Fibroblast of lung (primary cell): ENCODE results near the gene CIART. TPM values are rescaled to one million over a fixed set of nuclear protein-coding genes. Genes with fewer than 3 reads are reported as not detected.
A peak's percentile ranks its signal among the peaks of the same experiment; 100 is the strongest.

Experiments used
- DNase-seq, 2 donors: peaks; one replicate each; pipeline versions ENCODE4 v3.0.0 to v3.0.0-alpha.2; 2010; ENCODE audit warnings: low read depth in 2 of 2
- H2AFZ ChIP-seq: 2 replicates; pipeline ENCODE4 v1.5.1; 2012; ENCODE audit warnings: low read length, control low read depth, inconsistent platforms
- H3K27ac ChIP-seq: 2 replicates; pipeline ENCODE4 v1.5.1; 2011; ENCODE audit warnings: low read length, control low read depth; ENCODE audit not compliant: insufficient read depth
- H3K27me3 ChIP-seq: 2 replicates; pipeline ENCODE4 v1.5.1; 2011; ENCODE audit warnings: mild to moderate bottlenecking, low read length; ENCODE audit not compliant: control insufficient read depth, insufficient read depth
- H3K36me3 ChIP-seq: 2 replicates; pipeline ENCODE4 v1.5.1; 2011; ENCODE audit warnings: low read length; ENCODE audit not compliant: control insufficient read depth, insufficient read depth
- H3K4me1 ChIP-seq: 2 replicates; pipeline ENCODE4 v1.5.1; 2011; ENCODE audit warnings: low read length; ENCODE audit not compliant: control insufficient read depth, insufficient read depth; ENCODE audit errors: extremely low read depth
- H3K4me2 ChIP-seq: 2 replicates; pipeline ENCODE4 v1.5.1; 2011; ENCODE audit warnings: low read length, control low read depth; ENCODE audit not compliant: insufficient read depth; ENCODE audit errors: extremely low read depth
- H3K4me3 ChIP-seq, 4 experiments: fragments of 200-600 bp in 1 of 4; sonication (generic) in 1 of 4; replicated peaks in 1 of 4; 2 replicates each; pipeline ENCODE4 v1.5.1; 2011 to 2016; ENCODE audit warnings: low read length in 4 of 4, low read depth in 3 of 4, mild to moderate bottlenecking in 3 of 4, control low read depth in 2 of 4, inconsistent platforms in 1 of 4, mixed read lengths in 1 of 4; ENCODE audit not compliant: insufficient read depth in 1 of 4; ENCODE audit errors: control extremely low read depth in 1 of 4
- H3K79me2 ChIP-seq: 2 replicates; pipeline ENCODE4 v1.5.1; 2012; ENCODE audit warnings: mild to moderate bottlenecking, low read length, inconsistent platforms; ENCODE audit not compliant: control insufficient read depth, insufficient read depth
- H3K9ac ChIP-seq: 2 replicates; pipeline ENCODE4 v1.5.1; 2011; ENCODE audit warnings: mild to moderate bottlenecking, low read length, control low read depth; ENCODE audit not compliant: insufficient read depth
- H3K9me3 ChIP-seq: 2 replicates; pipeline ENCODE4 v1.5.1; 2012; ENCODE audit warnings: low read depth, low read length; ENCODE audit not compliant: control insufficient read depth, insufficient read depth
- H4K20me1 ChIP-seq: 2 replicates; pipeline ENCODE4 v1.5.1; 2011; ENCODE audit warnings: low read length; ENCODE audit not compliant: control insufficient read depth, insufficient read depth; ENCODE audit errors: extremely low read depth
- CTCF ChIP-seq, 2 donors: IDR thresholded peaks in 1 of 2; conservative IDR thresholded peaks in 1 of 2; 1 replicate in 1 of 2; 2 replicates in 1 of 2; pipeline ENCODE4 v1.5.1; 2011 to 2012; ENCODE audit warnings: low read length in 2 of 2, control low read depth in 1 of 2, inconsistent platforms in 1 of 2, low read depth in 1 of 2, mild to moderate bottlenecking in 1 of 2
- EZH2 ChIP-seq: IDR thresholded peaks from 2 replicates; pipeline ENCODE4 v1.5.1; 2012; ENCODE audit warnings: low read length, control low read depth, mild to moderate bottlenecking; ENCODE audit errors: missing control alignments
- polyA plus RNA-seq, 2 donors: library from polyadenylated mRNA; depleted of rRNA in 1 of 2; stranded (reverse) in 1 of 2; unstranded in 1 of 2; fragments of >200 nt; gene quantifications; 2 replicates each; pipeline ENCODE4 v1.2.1, GENCODE V29; 2011 to 2012; ENCODE audit warnings: missing spikeins in 1 of 2
- total RNA-seq: library from RNA; depleted of rRNA; stranded (reverse); fragments of >200 nt; gene quantifications from 2 replicates; pipeline ENCODE4 v1.2.1, GENCODE V29; 2014

CIART gene
- total and polyA plus RNA-seq, 2 donors (not counting 1 experiment from before 2014, with no cell fraction given): 10.4 to 15.3 TPM

DNA sequence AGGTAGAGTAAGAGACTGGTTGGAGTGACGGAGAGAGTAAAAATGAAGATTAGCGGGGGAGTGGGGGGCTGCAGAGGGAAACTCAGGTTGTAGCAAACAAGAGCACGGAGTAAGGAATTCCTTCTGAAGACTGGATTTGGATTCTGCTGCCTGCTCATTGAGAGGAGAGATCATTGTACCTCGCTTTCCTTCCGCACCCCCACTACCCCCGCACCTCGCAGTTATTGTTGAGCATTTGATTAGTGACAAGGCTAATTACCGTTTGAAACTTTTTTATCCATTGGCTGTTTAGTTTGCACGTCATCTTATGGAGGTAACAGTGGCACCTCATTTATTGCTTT, 39.4 kb downstream of the CIART start:
- peaks cover 2% of the 10 kb centered on the region for H3K4me1 ChIP-seq
- H3K4me2 ChIP-seq: peak overlapping the region; percentile 69
- H3K9me3 ChIP-seq: no peaks in the 10 kb centered on the region
- peak overlapping the region; percentile 54 for H3K9ac ChIP-seq
- DNase-seq: peak in 1 of 2 donors; percentile 3
- peak overlapping the region; percentile 64 to 98 (median 80) for H3K4me3 ChIP-seq
- H3K27me3 ChIP-seq: no peaks in the 10 kb centered on the region
- H2AFZ ChIP-seq: peak overlapping the region; percentile 42
- peaks cover 4% of the 10 kb centered on the region for H3K36me3 ChIP-seq
- H4K20me1 ChIP-seq: no peaks in the 10 kb centered on the region
- peak overlapping the region; percentile 67 for H3K27ac ChIP-seq
- TF ChIP-seq EZH2: no peak
- H3K79me2 ChIP-seq: peaks cover 27% of the 10 kb centered on the region

DNA sequence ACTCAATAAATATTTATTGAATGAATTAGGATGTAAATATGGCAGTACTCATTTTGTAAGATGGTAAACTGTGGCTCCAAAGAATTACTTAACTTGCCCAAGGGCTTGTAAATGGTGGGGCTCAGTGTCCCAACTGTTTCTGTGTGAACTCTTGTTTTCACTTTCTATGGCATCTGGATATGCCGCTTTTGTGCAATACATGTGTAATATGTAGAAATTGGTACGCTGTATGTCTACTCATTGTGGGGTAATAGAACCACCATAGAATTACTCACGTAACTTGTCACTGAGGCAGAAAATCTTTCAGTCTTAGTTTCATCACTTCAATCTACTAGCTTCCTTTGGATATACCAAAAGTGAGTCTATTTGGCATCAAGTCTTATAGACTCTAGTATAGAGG, 40.0 kb downstream of the CIART start:
- DNase-seq: peak in 1 of 2 donors; percentile 27
- H3K79me2 ChIP-seq: peaks cover 27% of the 10 kb centered on the region
- H3K9ac ChIP-seq: no peak overlapping the region

DNA sequence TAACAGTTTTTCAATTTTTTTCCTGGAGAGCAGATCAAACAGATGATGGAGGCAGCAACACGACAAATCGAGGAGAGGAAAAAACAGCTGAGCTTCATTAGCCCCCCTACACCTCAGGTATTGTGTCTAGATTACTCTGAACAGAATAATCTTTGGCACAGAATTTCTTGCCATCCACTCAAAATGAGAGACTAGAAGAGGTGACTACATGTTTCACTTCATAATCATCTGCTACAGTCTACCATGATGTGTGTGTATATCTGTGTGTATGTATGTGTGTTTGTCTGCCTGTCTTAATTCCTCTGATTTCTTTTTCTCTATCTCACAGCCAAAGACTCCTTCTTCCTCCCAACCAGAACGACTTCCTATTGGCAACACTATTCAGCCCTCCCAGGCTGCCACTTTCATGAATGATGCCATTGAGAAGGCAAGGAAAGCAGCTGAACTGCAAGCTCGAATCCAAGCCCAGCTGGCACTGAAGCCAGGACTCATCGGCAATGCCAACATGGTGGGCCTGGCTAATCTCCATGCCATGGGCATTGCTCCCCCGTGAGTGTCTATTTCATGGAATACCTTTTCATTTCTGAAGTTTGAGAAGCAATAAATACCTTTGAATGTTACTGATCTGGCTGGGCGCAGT, 50.4 kb downstream of the CIART start:
- H3K9me3 ChIP-seq: no peaks in the 10 kb centered on the region
- H3K36me3 ChIP-seq: peaks cover 13% of the 10 kb centered on the region
- no peak overlapping the region for H3K4me2 ChIP-seq
- no peaks in the 10 kb centered on the region for H3K4me1 ChIP-seq
- H3K27ac ChIP-seq: no peak overlapping the region
- H3K27me3 ChIP-seq: no peaks in the 10 kb centered on the region
- H2AFZ ChIP-seq: no peak overlapping the region
- H3K9ac ChIP-seq: no peak overlapping the region
- TF ChIP-seq CTCF (conservative IDR thresholded peaks at IDR 0.05 in 1 of 2, IDR thresholded peaks at IDR 0.05 in 1 of 2; ENCODE audit: low read depth in 1 of 2, low read length in 2 of 2) (no peak), EZH2 (no peak)
- DNase-seq: no peak
- no peaks in the 10 kb centered on the region for H3K79me2 ChIP-seq
- H3K4me3 ChIP-seq: no peak overlapping the region
- no peaks in the 10 kb centered on the region for H4K20me1 ChIP-seq

More for the DNA sequence above, 40.0 kb downstream of the CIART start:
- H4K20me1 ChIP-seq: no peaks in the 10 kb centered on the region
- H3K4me3 ChIP-seq: peak overlapping the region; percentile 64 to 98 (median 80)
- H3K36me3 ChIP-seq: peaks cover 4% of the 10 kb centered on the region
- H3K4me1 ChIP-seq: peaks cover 2% of the 10 kb centered on the region
- no peak overlapping the region for H2AFZ ChIP-seq
- peak overlapping the region; percentile 69 for H3K4me2 ChIP-seq
- no peaks in the 10 kb centered on the region for H3K27me3 ChIP-seq
- TF ChIP-seq EZH2 (no peak), CTCF (conservative IDR thresholded peaks at IDR 0.05 in 1 of 2, IDR thresholded peaks at IDR 0.05 in 1 of 2; ENCODE audit: low read depth in 1 of 2, low read length in 2 of 2) (no peak)
- H3K9me3 ChIP-seq: no peaks in the 10 kb centered on the region
- peak overlapping the region; percentile 8 for H3K27ac ChIP-seq

Other genes starting within 250 kb of the CIART start
- 30.6 and 42.6 TPM in 2 replicates for gene VPS45, start 214.8 kb upstream of the CIART start, total RNA-seq
- gene VPS45, start 214.8 kb upstream of the CIART start, polyA plus RNA-seq: 43.2 and 50.0 TPM in 2 replicates
- 55.0 and 65.6 TPM in 2 replicates for gene PLEKHO1, start 132.6 kb upstream of the CIART start, total RNA-seq
- gene PLEKHO1, start 132.6 kb upstream of the CIART start, polyA plus RNA-seq: 35.1 and 48.3 TPM in 2 replicates
- gene ANP32E, start 46.4 kb upstream of the CIART start, total RNA-seq: 17.5 and 24.6 TPM in 2 replicates
- gene ANP32E, start 46.4 kb upstream of the CIART start, polyA plus RNA-seq: 22.4 and 29.2 TPM in 2 replicates
- not detected in 2 replicates for gene CA14, start 24.8 kb upstream of the CIART start, total RNA-seq
- gene CA14, start 24.8 kb upstream of the CIART start, polyA plus RNA-seq: 0.08 TPM in 1 of 2 replicates, not detected in the other
- gene APH1A, start 13.5 kb upstream of the CIART start, total RNA-seq: 81.4 and 84.7 TPM in 2 replicates
- 125 and 136 TPM in 2 replicates for gene APH1A, start 13.5 kb upstream of the CIART start, polyA plus RNA-seq
- gene C1orf54, start 9.8 kb upstream of the CIART start, total RNA-seq: 32.0 and 36.5 TPM in 2 replicates
- 16.3 and 42.8 TPM in 2 replicates for gene C1orf54, start 9.8 kb upstream of the CIART start, polyA plus RNA-seq
- 53.7 and 54.7 TPM in 2 replicates for gene MRPS21, start 11.3 kb downstream of the CIART start, total RNA-seq
- gene MRPS21, start 11.3 kb downstream of the CIART start, polyA plus RNA-seq: 74.1 and 82.2 TPM in 2 replicates
- 32.6 and 37.0 TPM in 2 replicates for gene PRPF3, start 39.0 kb downstream of the CIART start, total RNA-seq
- 25.6 and 28.8 TPM in 2 replicates for gene PRPF3, start 39.0 kb downstream of the CIART start, polyA plus RNA-seq
- gene RPRD2, start 81.6 kb downstream of the CIART start, total RNA-seq: 6.7 and 12.1 TPM in 2 replicates
- gene RPRD2, start 81.6 kb downstream of the CIART start, polyA plus RNA-seq: 13.4 and 16.7 TPM in 2 replicates
- 17.3 and 27.7 TPM in 2 replicates for gene TARS2, start 204.9 kb downstream of the CIART start, total RNA-seq
- 7.4 and 13.3 TPM in 2 replicates for gene TARS2, start 204.9 kb downstream of the CIART start, polyA plus RNA-seq
- gene ECM1, start 225.6 kb downstream of the CIART start, total RNA-seq: 7.7 and 25.1 TPM in 2 replicates
- 108 and 137 TPM in 2 replicates for gene ECM1, start 225.6 kb downstream of the CIART start, polyA plus RNA-seq
- 0.83 and 1.0 TPM in 2 replicates for gene FALEC, start 233.2 kb downstream of the CIART start, total RNA-seq
- 0.15 TPM in 1 of 2 replicates, not detected in the other for gene FALEC, start 233.2 kb downstream of the CIART start, polyA plus RNA-seq